Hepatic stellate cell (primary cell): ENCODE measurements around the gene SCEL.
"Not testable (repeated sequence)": the region's sequence is repeated elsewhere in the genome, so short reads cannot be mapped to it uniquely, and the experiment has no call there.

Source experiments
- DNase-seq: peaks from one replicate; pipeline ENCODE4 v3.0.0; 2011; ENCODE audit warnings: low spot score

The SCEL gene

GRCh38 chr13:77558016-77558415, 22.5 kb downstream of the SCEL start:
- DNase-seq: no peak

GRCh38 chr13:77563111-77563510, 27.6 kb downstream of the SCEL start:
- DNase-seq: no peak

- no peak for DNase-seq
These were observed 30.1 kb downstream of the SCEL start for GRCh38 chr13:77565635-77566034.

DNA sequence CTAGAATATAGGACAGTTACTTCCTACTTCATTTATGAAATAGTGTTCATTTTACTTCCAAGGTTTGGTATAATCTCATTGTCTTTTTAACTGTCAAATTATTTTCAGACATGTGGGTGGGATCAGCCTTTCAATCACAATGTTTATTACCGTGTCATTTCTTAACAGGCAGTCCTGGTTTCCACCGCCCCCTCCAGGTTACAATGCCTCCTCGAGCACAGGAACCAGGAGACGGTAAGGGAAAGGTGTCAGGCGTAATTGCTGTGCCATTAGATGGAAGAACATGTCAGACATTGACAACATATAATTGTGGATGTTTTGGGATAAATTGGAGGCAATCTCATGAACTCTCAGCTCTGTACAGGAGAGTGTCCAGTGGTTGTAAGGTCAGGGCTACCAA, 36.5 kb downstream of the SCEL start:
- no peak for DNase-seq

DNA sequence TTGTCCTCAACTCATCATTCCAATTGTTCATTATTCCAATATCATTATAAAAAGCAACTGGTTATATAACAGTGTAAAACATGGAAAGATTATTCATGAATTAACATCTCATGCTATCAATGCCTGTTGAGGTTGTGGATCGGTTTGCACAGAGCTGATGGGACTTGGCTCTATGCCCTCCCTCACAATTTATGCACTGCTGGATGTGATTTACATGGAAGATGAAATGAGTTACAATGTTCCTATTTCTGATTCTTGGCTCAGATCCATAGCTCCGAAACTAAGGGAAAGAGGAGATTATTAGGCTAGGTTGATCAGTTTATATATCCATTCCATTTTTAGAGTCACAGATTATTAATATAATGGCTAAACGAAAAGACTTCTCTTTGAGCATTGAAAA, 38.6 kb downstream of the SCEL start:
- DNase-seq: no peak

DNA sequence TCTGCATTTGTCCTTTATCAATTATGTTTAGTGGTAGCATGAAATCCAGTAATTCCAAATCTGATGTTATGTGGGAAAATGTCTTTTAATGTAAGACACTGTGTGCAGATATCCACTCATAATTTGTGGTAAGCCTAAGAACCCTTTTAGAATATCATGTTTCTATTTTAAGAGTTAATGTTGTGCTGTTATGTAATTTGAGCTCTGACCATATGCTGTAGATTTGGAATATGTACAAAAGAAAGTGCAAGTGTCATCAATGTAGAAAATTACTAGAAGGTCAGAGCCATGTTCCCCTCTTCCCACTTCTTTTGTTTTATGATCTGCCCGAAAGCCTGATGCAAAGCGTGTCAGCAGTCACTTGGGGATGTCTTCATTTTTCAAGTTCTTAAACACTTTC, 44.5 kb downstream of the SCEL start:
- no peak for DNase-seq

GRCh38 chr13:77580748-77581147, 45.2 kb downstream of the SCEL start:
- DNase-seq: no peak

GRCh38 chr13:77583581-77583980, 48.1 kb downstream of the SCEL start:
- no peak for DNase-seq

GRCh38 chr13:77584106-77584505, 48.6 kb downstream of the SCEL start:
- no peak for DNase-seq

DNA sequence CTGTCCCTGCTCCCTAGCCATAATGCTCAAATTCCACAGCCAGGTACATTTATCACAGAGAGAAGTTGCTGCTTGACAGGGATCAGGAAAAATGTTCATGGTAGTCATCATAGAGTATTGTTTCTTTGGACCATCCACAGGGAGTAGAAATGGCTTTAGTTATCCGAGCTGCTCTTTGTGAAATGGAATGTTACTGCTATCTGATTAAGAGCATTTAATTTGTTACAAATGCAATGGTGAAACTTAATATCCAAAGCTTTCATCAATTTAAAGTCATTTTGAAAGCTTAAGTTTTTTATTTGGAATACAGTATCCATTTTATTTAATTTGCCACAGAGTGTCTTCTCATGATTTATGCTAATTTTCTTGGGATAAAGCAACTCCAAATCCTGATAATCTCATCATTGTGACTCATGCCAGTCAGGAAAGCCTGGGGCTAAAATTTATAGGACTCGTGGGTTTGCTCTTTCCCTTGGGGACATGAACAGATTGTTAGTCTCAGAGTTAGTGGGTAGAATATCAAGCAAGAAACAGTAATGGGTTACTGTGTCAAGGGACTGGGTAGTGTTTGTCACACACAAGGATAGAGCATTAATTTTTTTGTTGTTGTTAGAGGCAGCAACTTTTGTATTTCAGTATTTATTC, 59.8 kb downstream of the SCEL start:
- DNase-seq: no peak

GRCh38 chr13:77596777-77597176, 61.3 kb downstream of the SCEL start:
- DNase-seq: no peak

- no peak for DNase-seq
These were observed 63.8 kb downstream of the SCEL start for GRCh38 chr13:77599351-77599750.

DNA sequence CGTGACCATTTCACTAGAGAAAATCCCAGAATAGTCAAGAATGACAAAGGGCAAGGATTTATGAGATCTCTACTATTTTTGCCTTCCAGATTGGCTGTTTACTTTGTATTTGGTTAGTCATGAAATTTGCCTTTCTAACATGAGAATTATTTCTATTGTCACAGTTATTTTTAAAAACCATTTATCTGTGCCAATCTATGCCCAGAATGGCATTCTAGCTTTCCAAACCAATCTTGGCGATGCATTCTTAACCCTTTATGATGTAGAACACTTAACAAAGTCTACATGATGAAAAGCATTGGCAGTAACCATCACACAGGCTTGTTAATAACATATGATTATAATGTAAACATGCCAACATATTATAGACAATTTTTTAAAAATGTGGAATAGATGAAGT, 65.2 kb downstream of the SCEL start:
- no peak for DNase-seq

- no peak for DNase-seq
These were observed 75.6 kb downstream of the SCEL start for GRCh38 chr13:77611068-77611467.

- no peak for DNase-seq
These were observed 80.5 kb downstream of the SCEL start for GRCh38 chr13:77616027-77616426.

- no peak for DNase-seq
These were observed 84.1 kb downstream of the SCEL start for GRCh38 chr13:77619655-77620054.

- no peak for DNase-seq
These were observed 84.6 kb downstream of the SCEL start for GRCh38 chr13:77620138-77620537.

GRCh38 chr13:77623806-77624205, 88.3 kb downstream of the SCEL start:
- no peak for DNase-seq

- DNase-seq: no peak
These were observed 92.7 kb downstream of the SCEL start for GRCh38 chr13:77628170-77628569.

GRCh38 chr13:77637588-77637987, 102.1 kb downstream of the SCEL start:
- no peak for DNase-seq

DNA sequence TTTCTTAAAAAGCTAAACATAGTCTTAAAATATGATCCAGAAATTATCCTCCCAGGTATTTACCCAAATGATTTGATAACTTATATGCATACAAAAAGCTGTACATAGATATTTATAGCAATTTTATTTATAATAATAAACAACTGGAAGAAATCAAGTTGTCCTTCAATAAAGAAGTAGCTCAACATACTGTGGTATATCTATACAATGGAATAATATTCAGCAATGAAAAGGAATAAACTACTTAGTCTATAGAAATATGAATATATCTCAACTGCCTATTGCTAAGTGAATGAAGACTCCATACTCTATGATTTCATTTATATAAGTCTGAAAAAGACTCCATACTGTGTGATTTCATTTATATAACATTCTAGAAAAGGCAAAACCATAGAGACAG, 114.9 kb downstream of the SCEL start:
- no peak for DNase-seq

GRCh38 chr13:77653301-77653700, 117.8 kb downstream of the SCEL start:
- DNase-seq: no peak

DNA sequence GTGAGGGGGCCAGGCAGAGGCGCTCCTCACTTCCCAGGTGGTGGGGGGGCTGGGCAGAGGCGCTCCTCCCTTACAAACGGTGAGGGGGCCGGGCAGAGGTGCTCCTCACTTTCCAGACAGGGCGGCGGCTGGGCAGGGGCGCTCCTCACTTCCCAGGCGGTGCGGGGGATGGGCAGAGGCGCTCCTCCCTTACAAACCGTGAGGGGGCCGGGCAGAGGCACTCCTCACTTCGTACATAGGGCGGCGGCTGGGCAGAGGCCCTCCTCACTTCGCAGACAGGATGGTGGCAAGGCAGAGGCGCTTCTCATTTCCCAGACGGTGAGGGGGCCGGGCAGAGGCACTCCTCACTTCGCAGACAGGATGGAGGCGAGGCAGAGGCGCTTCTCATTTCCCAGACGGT, 124.5 kb downstream of the SCEL start:
- DNase-seq: not testable (repeated sequence)

DNA sequence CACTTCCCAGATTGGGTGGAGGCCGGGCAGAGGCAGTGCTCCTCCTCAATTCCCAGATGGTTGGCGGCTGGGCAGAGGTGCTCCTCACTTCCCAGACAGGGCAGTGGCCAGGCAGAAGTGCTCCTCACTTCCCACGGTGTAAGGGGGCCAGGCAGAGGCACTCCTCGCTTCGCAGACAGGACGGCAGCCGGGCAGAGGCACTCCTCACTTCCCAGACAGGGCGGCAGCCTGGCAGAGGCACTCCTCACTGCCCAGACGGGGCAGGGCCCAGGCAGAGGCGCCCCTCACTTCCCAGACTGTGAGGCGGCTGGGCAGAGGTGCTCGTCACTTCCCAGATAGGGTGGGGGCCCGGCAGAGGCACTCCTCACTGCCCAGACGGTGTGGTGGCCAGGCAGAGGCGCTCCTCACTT, 125.3 kb downstream of the SCEL start:
- DNase-seq: no peak

- not testable (repeated sequence) for DNase-seq
These were observed 126.8 kb downstream of the SCEL start for GRCh38 chr13:77662301-77662700.
